ENCODE results near the gene LIFR.

Gene LIFR

DNA sequence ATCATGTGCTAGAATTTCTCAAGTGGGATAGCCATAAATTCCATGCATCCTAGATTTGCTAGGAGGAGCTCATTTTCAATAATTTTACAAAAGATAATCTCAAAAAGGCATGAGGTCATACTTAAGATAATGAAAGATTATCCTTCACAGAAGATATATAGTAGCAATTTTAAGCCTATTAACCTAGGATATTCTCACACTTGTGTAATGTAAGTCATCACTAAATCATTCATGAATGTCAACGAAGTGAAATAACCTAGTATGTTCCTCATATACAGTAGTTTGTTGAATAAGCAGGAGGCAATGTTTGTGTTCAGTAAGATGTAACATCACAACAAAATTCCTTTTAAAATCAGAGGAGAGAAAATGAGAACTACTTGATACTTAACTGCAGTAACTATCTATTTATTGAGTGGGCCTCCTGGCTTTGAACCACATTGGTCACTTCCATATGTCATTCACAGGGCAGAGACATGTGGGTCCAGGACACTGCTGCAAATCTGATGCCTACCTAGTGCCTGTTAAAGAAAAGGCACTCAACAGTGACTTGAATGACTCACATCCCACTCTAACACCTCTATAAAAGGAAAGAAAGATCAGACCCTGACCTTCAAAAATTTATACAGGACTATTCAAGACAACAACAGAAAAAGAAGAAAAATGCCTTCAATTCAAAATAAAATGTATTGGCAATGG, 8.2 kb downstream of the LIFR start:
- Mint-ChIP-seq H3K27me3 (peaks cover 30% of the 10 kb centered on the region), H3K27ac (no peak overlapping the region), H3K4me1 (ENCODE audit: low read depth) (no peaks in the 10 kb centered on the region)

DNA sequence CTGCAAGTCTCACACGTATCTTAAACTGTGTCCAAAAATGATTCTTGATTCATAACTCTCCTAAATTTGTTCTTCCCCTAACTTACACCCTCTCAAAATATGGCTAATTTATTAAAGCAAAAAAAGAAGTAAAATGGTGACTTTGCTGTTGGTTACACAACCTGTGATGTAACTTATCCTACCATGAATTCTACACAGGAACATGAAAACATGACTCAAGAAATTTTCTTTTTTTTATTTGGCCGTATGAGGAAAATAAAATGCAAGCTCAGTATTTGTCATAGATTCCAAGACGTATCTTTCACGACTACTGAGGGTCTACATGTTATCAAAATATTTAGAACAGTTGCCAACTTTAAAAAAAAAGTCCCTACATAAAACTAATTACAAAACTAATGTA, 9.2 kb downstream of the LIFR start:
- peaks cover 20% of the 10 kb centered on the region for H3K27me3 Mint-ChIP-seq
- no peaks in the 10 kb centered on the region for H3K4me1 Mint-ChIP-seq (ENCODE audit: low read depth)
- H3K9me3 Mint-ChIP-seq: no peaks in the 10 kb centered on the region
- no peak overlapping the region for H3K27ac Mint-ChIP-seq
- H3K4me3 Mint-ChIP-seq: no peak overlapping the region
- no peak for DNase-seq
- H3K36me3 Mint-ChIP-seq (ENCODE audit: low read depth): no peaks in the 10 kb centered on the region

More for the DNA sequence above, 8.2 kb downstream of the LIFR start:
- Mint-ChIP-seq H3K9me3 (no peaks in the 10 kb centered on the region), H3K4me3 (no peak overlapping the region), H3K36me3 (ENCODE audit: low read depth) (no peaks in the 10 kb centered on the region)
- no peak for DNase-seq

DNA sequence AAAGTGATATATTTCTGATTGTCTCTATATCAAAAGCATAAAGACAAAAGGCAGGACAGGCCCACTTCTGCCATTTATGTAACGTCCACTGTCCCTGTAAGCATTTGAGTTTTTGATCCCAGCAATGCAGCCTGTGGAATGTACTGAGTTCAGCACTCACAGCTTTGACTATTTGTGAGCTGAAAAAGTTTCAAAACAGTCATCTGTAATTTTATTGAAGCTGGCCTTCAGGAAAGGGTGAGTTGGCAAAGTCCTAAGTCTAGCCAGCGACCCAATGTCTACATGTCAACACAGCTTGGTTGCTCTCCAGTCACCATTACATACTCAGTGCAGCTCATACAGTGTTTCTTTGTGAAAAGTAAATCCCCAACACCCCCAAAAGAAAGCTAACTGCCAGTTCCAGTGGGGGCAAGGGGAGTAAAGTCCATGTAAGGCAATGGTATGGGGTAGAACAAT, 9.7 kb downstream of the LIFR start:
- H3K4me1 Mint-ChIP-seq (ENCODE audit: low read depth): no peaks in the 10 kb centered on the region
- H3K27ac Mint-ChIP-seq: no peak overlapping the region
- no peaks in the 10 kb centered on the region for H3K9me3 Mint-ChIP-seq
- H3K27me3 Mint-ChIP-seq: peaks cover 18% of the 10 kb centered on the region
- H3K4me3 Mint-ChIP-seq: no peak overlapping the region
- DNase-seq: no peak
- H3K36me3 Mint-ChIP-seq (ENCODE audit: low read depth): no peaks in the 10 kb centered on the region

DNA sequence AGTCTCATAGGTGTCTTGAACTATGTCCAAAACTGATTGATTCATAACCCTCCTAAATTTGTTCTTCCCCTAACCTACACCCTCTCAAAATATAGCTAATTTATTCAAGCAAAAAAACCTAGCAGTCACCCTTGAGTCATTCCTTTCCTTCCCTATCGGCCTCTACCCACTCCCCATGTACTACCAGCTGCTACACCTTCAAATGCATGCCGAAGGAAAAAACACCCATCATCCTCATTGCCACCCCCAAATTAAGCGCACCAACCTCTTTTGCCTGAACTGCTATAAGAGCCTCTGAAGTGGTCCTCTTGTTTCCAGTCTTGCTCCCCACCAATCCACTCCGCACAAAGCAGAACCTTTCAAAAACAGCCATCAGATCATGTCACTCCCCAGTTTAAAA, 12.6 kb downstream of the LIFR start:
- Mint-ChIP-seq H3K27ac (no peak overlapping the region), H3K4me3 (no peak overlapping the region), H3K27me3 (peaks cover 19% of the 10 kb centered on the region), H3K9me3 (no peaks in the 10 kb centered on the region), H3K4me1 (ENCODE audit: low read depth) (no peaks in the 10 kb centered on the region), H3K36me3 (ENCODE audit: low read depth) (no peaks in the 10 kb centered on the region)
- no peak for DNase-seq

DNA sequence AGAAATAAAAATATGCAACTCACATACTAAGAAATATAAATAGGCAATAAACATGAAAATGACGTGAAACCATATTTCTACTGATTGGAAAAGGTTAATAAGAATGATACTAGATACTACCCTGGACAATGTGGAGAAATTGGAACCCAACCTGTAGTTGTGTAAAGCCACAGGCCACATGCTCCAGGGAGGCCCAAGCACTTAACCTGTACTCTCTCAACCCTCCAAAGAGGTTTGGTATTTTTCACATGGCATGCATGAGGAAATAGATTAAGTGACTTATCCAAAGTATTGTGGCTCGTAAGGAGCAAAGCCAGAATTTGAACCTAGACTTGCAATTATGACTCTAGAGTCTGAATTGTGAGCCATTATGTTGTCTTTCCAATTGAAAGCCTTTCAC, 13.4 kb downstream of the LIFR start:
- H3K36me3 Mint-ChIP-seq (ENCODE audit: low read depth): no peaks in the 10 kb centered on the region

DNA sequence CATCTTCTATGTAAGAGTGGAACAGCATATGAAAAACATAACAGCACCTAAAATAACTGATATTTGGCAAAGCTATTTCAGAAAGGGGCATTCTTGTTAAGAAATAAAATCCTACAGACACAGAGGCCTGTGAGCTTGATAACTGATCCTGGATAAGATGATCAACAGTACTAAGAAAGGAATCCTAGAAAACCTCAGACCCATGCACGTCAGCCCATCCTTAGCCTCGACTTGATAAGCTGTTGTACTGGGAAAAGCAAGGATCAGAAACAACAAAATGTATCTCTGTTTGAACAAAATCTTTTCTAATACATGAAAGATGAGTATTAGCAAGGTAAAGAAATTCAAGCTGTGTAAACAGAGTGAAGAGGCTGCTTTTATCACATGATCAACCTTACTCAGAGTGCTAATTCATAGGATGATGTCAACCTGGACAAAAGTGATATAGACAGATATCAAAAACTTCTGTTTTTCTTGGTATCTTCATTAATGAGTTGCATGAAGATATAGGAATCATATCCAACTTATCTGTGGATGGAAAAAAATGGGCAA, 15.2 kb downstream of the LIFR start:
- no peaks in the 10 kb centered on the region for H3K4me1 Mint-ChIP-seq (ENCODE audit: low read depth)
- DNase-seq: no peak
- no peaks in the 10 kb centered on the region for H3K9me3 Mint-ChIP-seq
- no peak overlapping the region for H3K4me3 Mint-ChIP-seq
- H3K27ac Mint-ChIP-seq: no peak overlapping the region
- H3K36me3 Mint-ChIP-seq (ENCODE audit: low read depth): no peaks in the 10 kb centered on the region
- peaks cover 29% of the 10 kb centered on the region for H3K27me3 Mint-ChIP-seq

More for the DNA sequence above, 13.4 kb downstream of the LIFR start:
- no peaks in the 10 kb centered on the region for H3K9me3 Mint-ChIP-seq
- DNase-seq: no peak
- no peaks in the 10 kb centered on the region for H3K4me1 Mint-ChIP-seq (ENCODE audit: low read depth)
- peaks cover 26% of the 10 kb centered on the region for H3K27me3 Mint-ChIP-seq
- H3K27ac Mint-ChIP-seq: no peak overlapping the region
- H3K4me3 Mint-ChIP-seq: no peak overlapping the region

DNA sequence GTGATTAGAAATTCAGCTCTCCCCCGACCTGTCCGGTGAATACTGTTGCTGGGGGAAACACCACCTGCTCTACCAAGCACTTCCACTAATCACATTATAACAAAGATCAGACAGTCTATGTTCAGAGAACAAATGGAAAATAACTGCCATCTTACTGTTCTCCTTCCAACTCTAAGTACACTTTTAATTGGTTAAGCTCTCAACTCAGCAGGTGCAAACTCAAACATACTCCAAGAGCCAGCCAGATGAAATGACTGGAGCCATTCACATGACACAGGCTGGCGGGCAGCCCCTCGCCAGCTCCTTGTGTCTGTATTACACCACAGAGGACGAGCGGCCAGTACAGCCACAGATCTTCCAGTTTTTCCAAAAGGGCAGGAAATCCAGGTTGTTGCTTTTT, 16.1 kb downstream of the LIFR start:
- DNase-seq: no peak
- peaks cover 29% of the 10 kb centered on the region for H3K27me3 Mint-ChIP-seq
- H3K4me1 Mint-ChIP-seq (ENCODE audit: low read depth): no peaks in the 10 kb centered on the region
- no peaks in the 10 kb centered on the region for H3K9me3 Mint-ChIP-seq
- no peak overlapping the region for H3K4me3 Mint-ChIP-seq
- H3K36me3 Mint-ChIP-seq (ENCODE audit: low read depth): no peaks in the 10 kb centered on the region
- H3K27ac Mint-ChIP-seq: no peak overlapping the region

DNA sequence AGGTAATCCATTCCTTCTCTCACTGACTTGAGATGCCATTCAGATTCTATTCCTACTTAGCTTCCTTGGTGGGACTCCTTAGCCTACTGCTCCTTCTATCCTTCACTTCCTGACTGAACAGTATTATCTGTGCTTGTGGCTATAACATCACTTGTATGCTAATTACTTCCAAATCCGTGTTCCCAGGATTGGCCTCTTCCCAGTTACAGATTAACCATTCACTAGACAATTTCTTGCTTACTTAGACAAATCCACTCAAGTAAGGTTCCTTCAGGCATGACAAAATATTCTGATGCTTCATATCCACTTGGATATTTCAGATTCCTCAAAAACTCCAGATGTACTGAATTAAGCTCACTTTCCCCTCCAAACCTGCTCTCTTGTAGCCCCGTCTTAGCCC, 18.3 kb downstream of the LIFR start:
- no peaks in the 10 kb centered on the region for H3K4me1 Mint-ChIP-seq (ENCODE audit: low read depth)
- peaks cover 19% of the 10 kb centered on the region for H3K27me3 Mint-ChIP-seq
- H3K36me3 Mint-ChIP-seq (ENCODE audit: low read depth): no peaks in the 10 kb centered on the region
- no peak overlapping the region for H3K27ac Mint-ChIP-seq
- no peak for DNase-seq
- H3K9me3 Mint-ChIP-seq: no peaks in the 10 kb centered on the region
- H3K4me3 Mint-ChIP-seq: no peak overlapping the region

DNA sequence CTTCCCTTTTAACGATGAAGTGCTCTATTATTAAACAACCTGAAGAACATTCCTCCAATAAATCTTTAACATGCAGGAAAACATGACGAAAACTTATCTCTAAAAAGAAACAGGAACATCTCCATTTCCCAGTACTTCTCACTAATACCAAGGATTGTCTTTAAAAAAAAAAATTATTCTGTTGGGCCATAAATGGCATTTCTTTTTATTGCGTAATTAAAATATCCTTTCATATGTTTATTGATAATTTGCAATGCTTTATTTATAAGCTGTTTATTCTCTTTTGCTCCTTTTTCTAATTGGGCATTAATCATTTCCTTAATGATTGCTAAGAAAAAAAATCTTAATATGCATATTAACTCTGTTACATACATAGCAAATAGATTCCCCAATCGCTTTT, 18.9 kb downstream of the LIFR start:
- Mint-ChIP-seq H3K4me3 (no peak overlapping the region), H3K9me3 (no peaks in the 10 kb centered on the region), H3K4me1 (ENCODE audit: low read depth) (no peaks in the 10 kb centered on the region), H3K27ac (no peak overlapping the region), H3K36me3 (ENCODE audit: low read depth) (no peaks in the 10 kb centered on the region), H3K27me3 (peaks cover 19% of the 10 kb centered on the region)
- no peak for DNase-seq

DNA sequence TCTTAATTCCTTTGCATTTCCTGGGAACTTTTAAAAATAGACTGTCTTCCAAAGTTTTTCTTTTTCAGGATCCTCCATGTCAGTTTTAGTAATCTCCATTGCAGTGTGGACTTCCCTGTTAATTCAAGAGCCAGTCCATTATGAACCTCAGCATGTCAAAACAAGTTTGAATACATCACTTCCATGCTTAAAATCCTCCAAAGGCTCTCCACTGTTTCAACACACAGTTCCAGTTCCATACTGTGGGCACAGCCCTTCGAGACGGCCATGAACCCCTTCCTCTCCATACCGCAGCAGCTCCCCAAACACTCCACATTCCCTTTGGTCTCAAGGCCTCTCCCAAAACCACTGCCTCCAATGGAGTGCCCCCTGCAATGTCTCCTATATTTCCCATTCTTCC, 19.5 kb downstream of the LIFR start:
- Mint-ChIP-seq H3K4me3 (no peak overlapping the region), H3K27ac (no peak overlapping the region), H3K9me3 (no peaks in the 10 kb centered on the region), H3K27me3 (peaks cover 19% of the 10 kb centered on the region), H3K4me1 (ENCODE audit: low read depth) (no peaks in the 10 kb centered on the region), H3K36me3 (ENCODE audit: low read depth) (no peaks in the 10 kb centered on the region)
- no peak for DNase-seq

DNA sequence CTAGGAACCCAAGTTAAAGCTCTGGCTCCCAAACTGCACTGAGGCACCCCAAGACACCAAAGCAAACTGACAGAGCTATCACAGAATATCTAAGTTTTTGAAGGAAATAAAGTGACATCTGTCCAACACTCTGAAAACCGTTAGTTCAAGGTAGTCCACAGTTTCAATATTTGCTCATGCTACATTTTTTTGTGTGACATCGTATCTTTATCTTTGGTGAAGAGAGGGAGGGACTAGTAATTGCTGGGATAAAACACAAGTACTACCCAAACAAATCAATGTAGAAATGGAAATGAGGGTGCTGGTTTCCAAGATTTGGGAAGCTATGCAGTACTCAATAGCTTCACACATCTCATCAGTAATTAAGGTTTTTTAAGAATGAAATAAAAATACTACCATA, 20.6 kb downstream of the LIFR start:
- no peaks in the 10 kb centered on the region for H3K36me3 Mint-ChIP-seq (ENCODE audit: low read depth)
- no peaks in the 10 kb centered on the region for H3K9me3 Mint-ChIP-seq
- H3K27me3 Mint-ChIP-seq: peaks cover 21% of the 10 kb centered on the region
- H3K27ac Mint-ChIP-seq: no peak overlapping the region
- no peak overlapping the region for H3K4me3 Mint-ChIP-seq
- no peak for DNase-seq
- no peaks in the 10 kb centered on the region for H3K4me1 Mint-ChIP-seq (ENCODE audit: low read depth)

DNA sequence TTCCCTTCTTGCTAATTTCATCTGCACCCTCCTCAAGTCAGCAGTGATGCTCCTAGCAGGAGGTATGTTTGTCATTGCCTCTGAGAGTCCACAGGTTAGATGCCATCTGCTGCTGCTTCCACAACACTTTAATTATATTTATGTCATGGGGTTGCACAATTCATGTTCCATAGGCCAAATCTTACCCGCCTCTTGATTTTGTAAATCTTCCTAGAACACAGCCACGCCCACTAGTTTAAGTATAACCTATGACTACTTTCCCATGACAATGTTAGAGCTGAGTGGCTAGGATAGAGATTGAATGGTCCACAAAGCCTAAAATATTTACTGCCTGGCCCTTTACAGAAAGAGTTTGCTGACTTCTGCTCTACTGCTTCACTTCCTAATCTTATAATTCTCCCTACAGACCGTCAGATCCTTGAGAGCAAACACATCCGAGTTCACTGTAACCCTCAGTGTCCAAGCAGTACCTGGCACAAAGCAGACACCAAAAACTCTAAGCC, 21.1 kb downstream of the LIFR start:
- Mint-ChIP-seq H3K9me3 (no peaks in the 10 kb centered on the region), H3K36me3 (ENCODE audit: low read depth) (no peaks in the 10 kb centered on the region), H3K27ac (no peak overlapping the region), H3K4me1 (ENCODE audit: low read depth) (no peaks in the 10 kb centered on the region), H3K4me3 (no peak overlapping the region), H3K27me3 (peaks cover 20% of the 10 kb centered on the region)
- no peak for DNase-seq

DNA sequence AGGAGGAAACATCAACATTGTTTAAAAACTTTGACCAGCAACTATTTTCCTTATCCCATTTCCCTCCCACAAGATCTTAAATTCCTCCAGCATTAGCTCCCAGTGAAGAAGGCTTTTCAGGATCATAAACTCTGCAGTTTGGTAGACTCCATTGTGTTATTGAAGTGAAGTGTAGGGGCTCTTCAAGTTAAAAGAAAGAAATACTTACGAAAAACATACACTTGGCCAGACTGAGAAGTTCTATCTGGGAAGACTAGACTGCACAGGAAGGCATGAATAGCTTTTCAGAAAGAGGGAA, 22.3 kb downstream of the LIFR start:
- Mint-ChIP-seq H3K4me3 (no peak overlapping the region), H3K27ac (no peak overlapping the region), H3K9me3 (no peaks in the 10 kb centered on the region), H3K4me1 (ENCODE audit: low read depth) (no peaks in the 10 kb centered on the region), H3K27me3 (peaks cover 16% of the 10 kb centered on the region), H3K36me3 (ENCODE audit: low read depth) (no peaks in the 10 kb centered on the region)
- DNase-seq: no peak

DNA sequence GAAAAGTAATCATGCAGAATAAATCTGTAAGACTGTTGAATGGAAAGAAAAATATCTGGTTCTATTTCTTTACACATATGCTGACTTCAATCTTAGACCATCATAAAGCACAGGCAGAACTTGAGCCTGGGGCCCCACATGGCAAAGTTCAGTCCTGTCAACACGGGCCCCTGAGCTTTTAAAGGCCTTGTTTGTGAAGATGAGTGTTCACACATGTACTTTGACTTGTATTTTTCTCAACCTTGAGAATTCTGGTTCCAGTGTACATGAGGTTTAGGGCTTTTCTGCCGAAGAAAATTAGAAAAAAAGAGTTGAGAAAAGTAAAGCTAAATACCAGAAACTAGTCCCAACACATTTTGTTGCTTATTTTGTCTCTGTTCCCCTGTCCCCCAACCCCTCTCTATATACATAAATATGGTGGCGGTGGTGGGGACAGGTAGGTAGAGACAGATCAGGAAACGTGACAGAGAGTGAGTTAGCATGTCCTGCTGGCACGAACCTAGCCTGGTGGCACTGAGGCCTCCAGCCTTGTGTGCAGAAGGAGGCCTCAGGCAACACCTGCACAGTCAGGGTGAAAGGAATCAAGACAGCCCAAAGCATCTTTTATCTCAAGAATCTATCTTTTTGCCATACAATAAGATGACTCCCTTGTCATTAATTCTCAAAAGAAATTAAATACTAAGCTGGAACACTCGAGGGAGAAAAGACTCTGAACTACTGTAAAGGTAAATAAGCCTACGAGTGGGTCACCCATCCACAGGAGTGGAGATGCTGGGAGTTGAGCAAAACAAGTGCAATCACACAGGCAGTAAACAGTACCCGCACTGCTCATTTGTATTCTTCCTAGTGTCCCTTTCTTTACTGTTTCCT, 22.9 kb downstream of the LIFR start:
- no peak overlapping the region for H3K27ac Mint-ChIP-seq
- H3K9me3 Mint-ChIP-seq: no peaks in the 10 kb centered on the region
- H3K4me3 Mint-ChIP-seq: no peak overlapping the region
- peaks cover 12% of the 10 kb centered on the region for H3K27me3 Mint-ChIP-seq
- DNase-seq: no peak
- H3K4me1 Mint-ChIP-seq (ENCODE audit: low read depth): no peaks in the 10 kb centered on the region
- H3K36me3 Mint-ChIP-seq (ENCODE audit: low read depth): no peaks in the 10 kb centered on the region

DNA sequence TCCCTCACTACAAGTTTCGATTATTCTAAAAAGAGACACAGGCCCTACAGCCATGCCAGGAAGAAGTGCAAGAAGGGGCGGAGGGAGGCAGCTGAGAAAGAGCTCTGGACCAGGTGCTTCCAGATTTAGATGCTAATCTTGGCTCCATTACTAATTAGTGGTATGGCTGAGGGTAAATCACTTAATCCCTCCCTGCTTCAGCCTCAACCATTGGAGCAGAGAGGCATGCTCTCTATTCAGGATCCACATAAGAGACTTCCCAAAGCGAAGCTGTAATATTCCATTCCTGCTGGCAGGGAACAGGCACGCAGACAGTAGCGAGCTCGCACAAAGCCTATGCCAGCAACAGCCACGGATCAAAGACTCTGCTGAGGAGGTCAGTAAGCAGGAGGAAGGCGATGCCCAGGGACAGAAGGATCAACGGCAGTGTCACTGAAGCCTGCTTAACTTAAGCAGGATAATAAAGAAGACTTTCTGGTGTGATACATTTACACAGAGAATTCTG, 24.2 kb downstream of the LIFR start:
- H3K4me1 Mint-ChIP-seq (ENCODE audit: low read depth): no peaks in the 10 kb centered on the region
- DNase-seq: no peak
- no peak overlapping the region for H3K4me3 Mint-ChIP-seq
- no peaks in the 10 kb centered on the region for H3K36me3 Mint-ChIP-seq (ENCODE audit: low read depth)
- no peaks in the 10 kb centered on the region for H3K9me3 Mint-ChIP-seq
- H3K27ac Mint-ChIP-seq: no peak overlapping the region
- peaks cover 16% of the 10 kb centered on the region for H3K27me3 Mint-ChIP-seq

Measured in activated T-cell treated with anti-CD3 and anti-CD28 coated beads, Interleukin-2, amount 50 U/mL, for 24 hours (primary cell).